ENCODE data around the gene PRPF38A.

PRPF38A gene

GRCh38 chr1:52404116-52404974 is at the start of gene PRPF38A, which contains the start of gene ORC1:
PRPF38A (plus strand) TSS chr1:52404602; CDS start chr1:52404750, 148 bp downstream.
ORC1 (minus strand) TSS chr1:52404423; CDS start chr1:52402223, 2,200 bp downstream.
- Histone ChIP-seq H3K9me3 (ENCODE audit: control insufficient read depth, insufficient read depth, low read length) (no peaks in the 10 kb centered on the region), H3K27me3 (ENCODE audit: control insufficient read depth, low read length) (no peaks in the 10 kb centered on the region), H3K9me2 (replicated peaks; ENCODE audit: control insufficient read depth, low read length) (no peaks in the 10 kb centered on the region), H4K20me1 (ENCODE audit: control insufficient read depth, insufficient read depth, low read depth, low read length) (peaks cover 9% of the 10 kb centered on the region; the same call in 1 of the 2 replicates), H3K36me3 (ENCODE audit: control insufficient read depth, low read length) (peaks cover 84% of the 10 kb centered on the region), H3K79me2 (ENCODE audit: control insufficient read depth, low read length) (peaks cover 83% of the 10 kb centered on the region), H3K27ac (ENCODE audit: low read depth, low read length) (peak within 1 kb of the TSS; percentile 79), H3F3A (ENCODE audit: control insufficient read depth, insufficient read depth) (no peaks in the 10 kb centered on the region), H3K4me2 (ENCODE audit: low read length) (peak within 1 kb of the TSS; percentile 76), H3K4me1 (ENCODE audit: control insufficient read depth, low read length) (peaks cover 29% of the 10 kb centered on the region), H3K4me3 (ENCODE audit: low read length) (peak within 1 kb of the TSS; percentile 92)
- TF ChIP-seq CTCF (IDR thresholded peaks at IDR 0.05; ENCODE audit: low read depth, low read length, poor library complexity, severe bottlenecking) (peak; percentile 85), EZH2phosphoT487 (IDR thresholded peaks at IDR 0.05; ENCODE audit: borderline replicate concordance, low read length) (no peak)

- Histone ChIP-seq H3K79me2 (ENCODE audit: control insufficient read depth, low read length) (no peaks in the 10 kb centered on the region), H3K36me3 (ENCODE audit: control insufficient read depth, low read length) (peaks cover 80% of the 10 kb centered on the region)
These were observed 49.0 kb upstream of the PRPF38A start for GRCh38 chr1:52355436-52355835.

GRCh38 chr1:52355847-52356505 is 48.4 kb upstream of the PRPF38A start:
- no peak overlapping the region for H3K27ac ChIP-seq (ENCODE audit: low read depth, low read length)
- TF ChIP-seq CTCF (IDR thresholded peaks at IDR 0.05; ENCODE audit: low read depth, low read length, poor library complexity, severe bottlenecking) (no peak), EZH2phosphoT487 (IDR thresholded peaks at IDR 0.05; ENCODE audit: borderline replicate concordance, low read length) (no peak)
- H3K9me2 ChIP-seq (replicated peaks; ENCODE audit: control insufficient read depth, low read length): no peaks in the 10 kb centered on the region
- peaks cover 84% of the 10 kb centered on the region for H3K36me3 ChIP-seq (ENCODE audit: control insufficient read depth, low read length)
- no peaks in the 10 kb centered on the region for H3K4me1 ChIP-seq (ENCODE audit: control insufficient read depth, low read length)
- no peak overlapping the region for H3K4me3 ChIP-seq (ENCODE audit: low read length)
- no peaks in the 10 kb centered on the region for H3F3A ChIP-seq (ENCODE audit: control insufficient read depth, insufficient read depth)
- no peaks in the 10 kb centered on the region for H3K9me3 ChIP-seq (ENCODE audit: control insufficient read depth, insufficient read depth, low read length)
- no peaks in the 10 kb centered on the region for H4K20me1 ChIP-seq (ENCODE audit: control insufficient read depth, insufficient read depth, low read depth, low read length)
- H3K4me2 ChIP-seq (ENCODE audit: low read length): no peak overlapping the region
- H3K27me3 ChIP-seq (ENCODE audit: control insufficient read depth, low read length): no peaks in the 10 kb centered on the region
- no peaks in the 10 kb centered on the region for H3K79me2 ChIP-seq (ENCODE audit: control insufficient read depth, low read length)

More at GRCh38 chr1:52355436-52355835, 49.0 kb upstream of the PRPF38A start:
- Histone ChIP-seq H3K4me2 (ENCODE audit: low read length) (no peak overlapping the region), H3K9me3 (ENCODE audit: control insufficient read depth, insufficient read depth, low read length) (no peaks in the 10 kb centered on the region), H3K9me2 (replicated peaks; ENCODE audit: control insufficient read depth, low read length) (no peaks in the 10 kb centered on the region), H3K27ac (ENCODE audit: low read depth, low read length) (no peak overlapping the region), H4K20me1 (ENCODE audit: control insufficient read depth, insufficient read depth, low read depth, low read length) (no peaks in the 10 kb centered on the region), H3K27me3 (ENCODE audit: control insufficient read depth, low read length) (no peaks in the 10 kb centered on the region), H3K4me3 (ENCODE audit: low read length) (no peak overlapping the region), H3F3A (ENCODE audit: control insufficient read depth, insufficient read depth) (no peaks in the 10 kb centered on the region), H3K4me1 (ENCODE audit: control insufficient read depth, low read length) (no peaks in the 10 kb centered on the region)
- TF ChIP-seq EZH2phosphoT487 (IDR thresholded peaks at IDR 0.05; ENCODE audit: borderline replicate concordance, low read length) (no peak), CTCF (IDR thresholded peaks at IDR 0.05; ENCODE audit: low read depth, low read length, poor library complexity, severe bottlenecking) (no peak)
